Kasumi-1 (cell line): ENCODE results near the gene MANSC1.
"Not testable (repeated sequence)": the region's sequence is repeated elsewhere in the genome, so short reads cannot be mapped to it uniquely, and the experiment has no call there.

ENCODE experiments used
- DNase-seq, 2 experiments: peaks; one replicate each; lab custom pipeline; 2025; lab: John Stamatoyannopoulos, UW

The MANSC1 gene

GRCh38 chr12:12323591-12323990 lies 26.5 kb downstream of the MANSC1 start:
- no peak for DNase-seq

DNA sequence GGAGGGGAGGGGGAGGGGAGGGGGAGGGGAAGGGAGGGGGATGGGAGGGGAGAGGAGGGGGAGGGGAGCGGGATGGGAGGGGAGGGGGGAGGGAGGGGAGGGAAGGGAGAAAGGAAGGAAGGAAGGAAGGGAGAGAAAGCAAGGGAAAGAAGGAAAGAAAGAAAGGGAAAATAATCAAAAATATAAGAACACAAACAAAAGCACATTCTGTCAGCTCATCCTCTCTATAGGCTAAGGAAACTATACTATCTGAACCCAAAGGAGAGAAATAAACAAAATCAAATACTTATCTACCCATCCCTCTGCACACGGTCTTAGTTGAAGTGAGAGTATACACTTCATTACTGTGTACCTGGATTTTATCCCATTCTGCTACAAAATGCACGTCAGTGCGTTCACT lies 26.9 kb downstream of the MANSC1 start:
- DNase-seq, result no peak

DNA sequence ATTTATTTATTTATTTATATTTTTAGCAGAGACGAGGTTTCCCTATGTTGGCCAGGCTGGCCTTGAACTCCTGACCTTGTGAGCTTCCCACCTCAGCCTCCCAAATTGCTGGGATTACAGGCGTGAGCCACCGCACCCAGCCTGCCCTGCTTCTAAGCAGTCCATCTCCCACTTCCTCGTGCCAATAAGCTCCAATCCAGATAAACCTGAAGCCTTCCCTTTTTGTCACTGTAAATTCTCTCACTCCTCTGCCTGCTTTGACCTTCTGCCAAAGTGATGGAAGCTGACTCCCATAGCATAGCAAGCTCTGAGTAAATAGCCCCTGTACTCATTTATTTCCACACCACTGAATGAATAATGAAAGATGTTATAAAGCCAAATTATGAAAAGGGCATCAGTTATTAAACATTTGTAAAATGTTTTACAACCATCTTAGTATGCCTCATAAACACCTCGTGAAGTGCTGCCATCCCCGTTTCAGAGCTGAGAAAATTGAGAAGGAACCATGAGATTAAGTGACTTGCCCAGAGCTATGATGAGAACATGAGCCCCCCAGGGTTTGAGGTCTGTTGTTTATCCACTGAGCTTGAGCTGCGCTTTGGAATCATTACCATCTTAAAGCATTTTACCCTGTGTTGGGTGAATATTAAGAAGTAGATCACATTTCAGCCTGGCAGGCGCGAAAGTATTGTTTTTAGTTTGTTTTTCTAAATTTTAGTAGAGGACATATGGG lies 30.4 kb downstream of the MANSC1 start:
- no peak for DNase-seq

GRCh38 chr12:12315838-12316237 lies 34.2 kb downstream of the MANSC1 start:
- DNase-seq, result no peak

DNA sequence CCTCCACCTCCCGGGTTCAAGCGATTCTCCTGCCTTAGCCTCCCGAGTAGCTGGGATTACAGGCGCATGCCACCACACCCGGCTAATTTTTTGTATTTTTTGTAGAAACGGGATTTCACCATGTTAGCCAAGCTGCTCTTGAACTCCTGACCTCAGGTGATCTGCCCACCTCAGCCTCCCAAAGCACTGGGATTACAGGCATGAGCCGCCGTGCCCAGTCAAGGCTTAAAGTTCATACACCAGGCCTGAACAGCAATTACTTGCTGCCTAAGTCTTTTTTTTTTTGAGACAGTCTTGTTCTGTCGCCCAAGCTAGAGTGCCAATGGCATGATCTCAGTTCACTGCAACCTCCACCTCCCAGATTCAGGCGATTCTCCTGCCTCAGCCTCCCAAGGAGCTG lies 39.3 kb downstream of the MANSC1 start:
- not testable (repeated sequence) for DNase-seq

DNA sequence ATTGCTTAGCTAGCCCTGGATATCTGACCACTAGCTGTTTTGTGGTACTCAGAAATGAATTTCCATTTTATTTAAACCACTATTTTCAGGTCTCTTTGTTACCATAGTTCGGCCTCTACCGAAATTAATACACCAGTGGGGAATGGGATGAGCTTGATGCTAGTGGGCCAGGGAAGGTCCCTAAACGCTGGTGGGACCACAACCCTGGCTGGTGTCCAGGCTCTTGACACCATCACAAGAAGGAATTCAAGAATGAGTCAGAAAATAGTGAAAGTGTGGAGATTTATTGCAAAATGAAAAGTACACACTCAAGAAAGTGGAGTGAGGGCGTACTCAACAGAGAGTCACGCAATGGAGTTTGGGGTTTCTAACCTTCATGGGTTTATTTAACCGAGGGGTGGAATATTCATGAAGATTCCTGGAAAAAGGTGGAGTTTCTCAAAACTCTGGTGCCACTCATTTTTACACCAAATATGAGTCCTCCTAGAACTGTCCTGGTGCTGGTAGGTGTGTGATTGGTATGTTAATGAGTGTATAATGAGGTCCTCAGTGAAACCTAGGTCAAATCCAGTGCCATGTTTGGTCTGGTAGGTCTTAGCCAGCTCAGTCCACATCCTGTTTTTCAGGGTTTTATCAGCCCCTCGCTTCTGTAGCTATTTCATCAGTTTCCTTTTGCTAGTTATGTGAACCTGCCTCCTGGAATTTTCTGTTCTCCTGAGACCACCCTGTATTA lies 44.3 kb downstream of the MANSC1 start:
- no peak for DNase-seq

DNA sequence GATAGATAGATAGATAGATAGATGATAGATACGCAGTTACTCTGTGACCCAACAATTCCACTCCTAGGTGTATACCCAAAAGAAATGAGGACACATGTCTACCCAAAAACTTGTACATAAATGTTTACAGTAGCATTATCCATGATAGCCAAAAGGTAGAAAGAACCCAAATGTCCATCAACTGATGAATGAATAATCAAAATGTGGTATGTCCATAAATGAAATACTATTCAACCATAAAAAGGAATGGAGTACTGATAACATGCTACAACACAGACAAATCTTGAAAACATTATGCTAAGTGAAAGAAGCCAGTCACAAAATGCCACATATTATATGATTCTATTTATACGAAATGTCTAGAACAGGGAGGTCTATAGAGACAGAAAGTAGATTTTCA lies 47.1 kb downstream of the MANSC1 start:
- no peak for DNase-seq

- DNase-seq, result no peak
Measured at GRCh38 chr12:12301122-12301521, 48.9 kb downstream of the MANSC1 start.

GRCh38 chr12:12297201-12297830 lies 52.7 kb downstream of the MANSC1 start:
- DNase-seq, result no peak

GRCh38 chr12:12294215-12295005 lies 55.6 kb downstream of the MANSC1 start:
- no peak for DNase-seq

GRCh38 chr12:12290206-12290605 lies 59.8 kb downstream of the MANSC1 start:
- DNase-seq, result no peak

GRCh38 chr12:12286441-12286840 lies 63.6 kb downstream of the MANSC1 start:
- no peak for DNase-seq

DNA sequence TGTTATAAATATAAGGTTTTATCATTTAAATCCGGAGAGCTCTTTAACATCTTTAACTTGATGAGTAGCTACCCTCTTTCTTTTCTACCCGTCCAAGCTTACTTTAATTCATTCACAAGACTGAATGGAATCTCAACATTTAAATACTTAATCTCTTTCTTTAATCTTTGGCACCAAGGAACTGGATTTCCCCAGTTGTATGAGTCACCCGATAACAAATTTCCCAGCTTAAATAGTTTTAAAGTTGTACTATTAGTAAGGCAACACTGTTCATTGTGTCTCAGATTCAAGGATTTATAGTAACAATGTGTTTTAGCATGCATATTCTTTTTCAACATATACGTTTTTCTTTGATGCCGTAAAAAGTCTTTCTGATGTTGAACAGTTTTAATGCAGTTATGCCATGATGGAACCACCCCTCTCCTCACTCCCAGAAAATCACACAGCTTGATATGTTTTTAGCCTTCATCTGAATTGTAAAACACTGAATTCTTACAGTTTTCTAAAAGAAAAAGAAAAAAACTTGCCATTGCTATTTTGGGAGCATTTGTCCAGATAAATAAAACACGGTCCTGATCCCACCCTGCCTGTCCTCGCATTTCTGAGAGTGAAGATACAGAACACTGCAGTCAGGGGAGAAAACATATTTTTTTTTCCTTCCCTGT lies 67.1 kb downstream of the MANSC1 start:
- no peak for DNase-seq

DNA sequence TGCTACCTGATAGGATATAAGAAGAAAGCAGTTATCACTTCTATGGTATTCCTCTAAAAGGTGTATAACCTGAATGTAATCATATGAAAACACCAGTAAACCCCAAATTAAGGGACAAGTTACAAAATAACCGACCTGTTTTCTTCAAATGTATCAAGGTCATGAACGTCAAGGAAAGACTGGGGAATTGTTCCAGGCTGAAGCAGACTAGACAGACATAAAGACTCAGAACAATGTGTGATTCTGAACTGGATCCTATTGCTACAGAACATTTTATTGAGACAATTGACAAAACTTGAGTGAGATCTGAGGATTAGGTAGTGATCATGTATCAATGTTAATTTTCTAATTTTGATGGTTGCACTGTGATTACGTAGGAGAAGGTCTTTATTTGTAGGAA lies 67.8 kb downstream of the MANSC1 start:
- no peak for DNase-seq

DNA sequence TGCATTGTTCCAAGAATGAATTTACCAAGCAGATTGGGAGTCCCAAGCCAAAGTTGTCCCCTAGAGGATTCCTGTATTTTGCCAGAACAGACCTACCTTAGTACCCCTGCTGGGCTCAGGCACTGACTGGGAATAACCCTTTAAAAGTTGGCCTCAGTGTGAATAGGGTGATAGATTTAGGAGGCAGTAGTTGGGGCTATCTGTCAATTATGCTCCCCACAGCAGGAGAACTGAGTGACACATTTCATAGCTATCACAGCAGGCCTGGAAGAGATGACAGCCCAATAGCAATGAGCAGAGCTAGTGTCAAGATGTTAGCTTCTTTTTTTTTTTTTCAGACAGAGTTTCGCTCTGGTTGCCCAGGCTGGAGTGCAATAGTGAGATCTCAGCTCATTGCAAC lies 68.9 kb downstream of the MANSC1 start:
- no peak for DNase-seq

GRCh38 chr12:12278899-12279298 lies 71.1 kb downstream of the MANSC1 start:
- no peak for DNase-seq
